Measurements from ENCODE around the gene GRK5. TPM values are rescaled to one million over a fixed set of nuclear protein-coding genes. Genes with fewer than 3 reads are reported as not detected.

The GRK5 gene
- total and polyA plus RNA-seq, 9 of the 15 experiments (the other 6 are each of a cell fraction or from before 2014, with no cell fraction given): 0.46 to 0.83 (median 0.67) TPM; not detected in 2

- Histone ChIP-seq H2AFZ (ENCODE audit: low read depth, low read length) (no peak overlapping the region), H3K4me3 (no peak overlapping the region), H3K9ac (ENCODE audit: insufficient read depth in 1 of 2, low read depth in 2 of 2, low read length in 2 of 2) (no peak overlapping the region), H3K9me3 (replicated peaks; ENCODE audit: control insufficient read depth, insufficient read depth, low read depth, low read length) (no peaks in the 10 kb centered on the region), H4K20me1 (replicated peaks; ENCODE audit: control insufficient read depth, insufficient read depth, low read length) (no peaks in the 10 kb centered on the region), H3K27ac (ENCODE audit: extremely low read depth, low read depth, low read length) (no peak overlapping the region), H3K9me1 (ENCODE audit: control insufficient read depth, insufficient read depth, low read length) (no peaks in the 10 kb centered on the region), H3K27me3 (ENCODE audit: control insufficient read depth in 2 of 2, insufficient read depth in 2 of 2, low read length in 2 of 2) (peaks cover 0 to 23% of the 10 kb centered on the region in 2 experiments; a peak in 2 of 5 replicates), H3K36me3 (ENCODE audit: control insufficient read depth, insufficient read depth, low read length) (no peaks in the 10 kb centered on the region), H3K79me2 (ENCODE audit: control insufficient read depth, insufficient read depth, low read length) (no peaks in the 10 kb centered on the region), H3K4me1 (replicated peaks in 1 of 2; ENCODE audit: control insufficient read depth in 2 of 2, insufficient read depth in 2 of 2, low read length in 2 of 2) (peaks cover 0 to 6% of the 10 kb centered on the region in 2 experiments; a peak in 2 of 5 replicates), H3K4me2 (ENCODE audit: insufficient read depth, low read length) (no peak overlapping the region)
- in situ Hi-C loops (cut with MboI) (no loop called here), intact Hi-C loops (cut with micrococcal nuclease) (no loop called here)
- FAIRE-seq: no peak
- 33% methylated on average over 15 of the region's 15 CpGs for WGBS (ENCODE audit: insufficient coverage, low coverage, missing lambda C conversion rate)
- DNase-seq (ENCODE audit: extremely low read depth in 1 of 4, low spot score in 3 of 4): no peak
- TF ChIP-seq ZNF717 (CRISPR knock-in tag; IDR thresholded peaks at IDR 0.05) (no peak), POLR2G (IDR thresholded peaks at IDR 0.05; ENCODE audit: low read depth, low read length) (no peak), LARP7 (IDR thresholded peaks at IDR 0.05) (no peak), E2F3 (CRISPR knock-in tag; IDR thresholded peaks at IDR 0.05) (no peak), HOXB6 (CRISPR knock-in tag; IDR thresholded peaks at IDR 0.05; ENCODE audit: borderline replicate concordance) (no peak), RBM14 (IDR thresholded peaks at IDR 0.05; ENCODE audit: borderline replicate concordance, insufficient read depth, low read depth, low read length) (no peak), IRF2 (CRISPR knock-in tag; IDR thresholded peaks at IDR 0.05) (no peak), RBM22 (IDR thresholded peaks at IDR 0.05; ENCODE audit: low read depth, low read length, poor library complexity, severe bottlenecking) (no peak), SNAPC5 (CRISPR knock-in tag; IDR thresholded peaks at IDR 0.05) (no peak), MCM7 (IDR thresholded peaks at IDR 0.05) (no peak), ZNF785 (CRISPR knock-in tag; IDR thresholded peaks at IDR 0.05) (no peak), NUFIP1 (IDR thresholded peaks at IDR 0.05; ENCODE audit: partially characterized antibody) (no peak), ZC3H8 (IDR thresholded peaks at IDR 0.05) (no peak), BRF1 (IDR thresholded peaks at IDR 0.05; ENCODE audit: borderline replicate concordance, extremely low read depth, insufficient read length) (no peak), MCM2 (IDR thresholded peaks at IDR 0.05; ENCODE audit: low read depth) (no peak)
- TF ChIP-seq, protein P1, sequence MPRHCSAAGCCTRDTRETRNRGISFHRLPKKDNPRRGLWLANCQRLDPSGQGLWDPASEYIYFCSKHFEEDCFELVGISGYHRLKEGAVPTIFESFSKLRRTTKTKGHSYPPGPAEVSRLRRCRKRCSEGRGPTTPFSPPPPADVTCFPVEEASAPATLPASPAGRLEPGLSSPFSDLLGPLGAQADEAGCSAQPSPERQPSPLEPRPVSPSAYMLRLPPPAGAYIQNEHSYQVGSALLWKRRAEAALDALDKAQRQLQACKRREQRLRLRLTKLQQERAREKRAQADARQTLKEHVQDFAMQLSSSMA (CRISPR knock-in tag; IDR thresholded peaks at IDR 0.05): no peak
- TF ChIP-seq, protein P2, sequence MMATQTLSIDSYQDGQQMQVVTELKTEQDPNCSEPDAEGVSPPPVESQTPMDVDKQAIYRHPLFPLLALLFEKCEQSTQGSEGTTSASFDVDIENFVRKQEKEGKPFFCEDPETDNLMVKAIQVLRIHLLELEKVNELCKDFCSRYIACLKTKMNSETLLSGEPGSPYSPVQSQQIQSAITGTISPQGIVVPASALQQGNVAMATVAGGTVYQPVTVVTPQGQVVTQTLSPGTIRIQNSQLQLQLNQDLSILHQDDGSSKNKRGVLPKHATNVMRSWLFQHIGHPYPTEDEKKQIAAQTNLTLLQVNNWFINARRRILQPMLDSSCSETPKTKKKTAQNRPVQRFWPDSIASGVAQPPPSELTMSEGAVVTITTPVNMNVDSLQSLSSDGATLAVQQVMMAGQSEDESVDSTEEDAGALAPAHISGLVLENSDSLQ (IDR thresholded peaks at IDR 0.05): no peak
- TF ChIP-seq, protein P3, sequence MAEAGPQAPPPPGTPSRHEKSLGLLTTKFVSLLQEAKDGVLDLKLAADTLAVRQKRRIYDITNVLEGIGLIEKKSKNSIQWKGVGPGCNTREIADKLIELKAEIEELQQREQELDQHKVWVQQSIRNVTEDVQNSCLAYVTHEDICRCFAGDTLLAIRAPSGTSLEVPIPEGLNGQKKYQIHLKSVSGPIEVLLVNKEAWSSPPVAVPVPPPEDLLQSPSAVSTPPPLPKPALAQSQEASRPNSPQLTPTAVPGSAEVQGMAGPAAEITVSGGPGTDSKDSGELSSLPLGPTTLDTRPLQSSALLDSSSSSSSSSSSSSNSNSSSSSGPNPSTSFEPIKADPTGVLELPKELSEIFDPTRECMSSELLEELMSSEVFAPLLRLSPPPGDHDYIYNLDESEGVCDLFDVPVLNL (CRISPR knock-in tag; IDR thresholded peaks at IDR 0.05; ENCODE audit: low read depth): no peak
- TF ChIP-seq, protein P4, sequence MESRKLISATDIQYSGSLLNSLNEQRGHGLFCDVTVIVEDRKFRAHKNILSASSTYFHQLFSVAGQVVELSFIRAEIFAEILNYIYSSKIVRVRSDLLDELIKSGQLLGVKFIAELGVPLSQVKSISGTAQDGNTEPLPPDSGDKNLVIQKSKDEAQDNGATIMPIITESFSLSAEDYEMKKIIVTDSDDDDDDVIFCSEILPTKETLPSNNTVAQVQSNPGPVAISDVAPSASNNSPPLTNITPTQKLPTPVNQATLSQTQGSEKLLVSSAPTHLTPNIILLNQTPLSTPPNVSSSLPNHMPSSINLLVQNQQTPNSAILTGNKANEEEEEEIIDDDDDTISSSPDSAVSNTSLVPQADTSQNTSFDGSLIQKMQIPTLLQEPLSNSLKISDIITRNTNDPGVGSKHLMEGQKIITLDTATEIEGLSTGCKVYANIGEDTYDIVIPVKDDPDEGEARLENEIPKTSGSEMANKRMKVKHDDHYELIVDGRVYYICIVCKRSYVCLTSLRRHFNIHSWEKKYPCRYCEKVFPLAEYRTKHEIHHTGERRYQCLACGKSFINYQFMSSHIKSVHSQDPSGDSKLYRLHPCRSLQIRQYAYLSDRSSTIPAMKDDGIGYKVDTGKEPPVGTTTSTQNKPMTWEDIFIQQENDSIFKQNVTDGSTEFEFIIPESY (CRISPR knock-in tag; IDR thresholded peaks at IDR 0.05): no peak
- no peak for ATAC-seq
- POLR2A ChIA-PET: no interaction called here
- CTCF ChIA-PET (ENCODE audit: low intra/inter-chr PET ratio): no interaction called here
- BruUV-seq (replicated peaks): no TSS peak
Observed at GRCh38 chr10:119386666-119387065, 179.3 kb downstream of the GRK5 start.

Data from K562 (cell line).